Fibroblast of skin of right biceps (primary cell): ENCODE data around the gene NGEF.

ENCODE experiments used
- DNase-seq: peaks from one replicate; pipeline ENCODE4 v3.0.0-alpha.2; 2013

NGEF gene

GRCh38 chr2:232879618-232880494 is 133.2 kb downstream of the NGEF start:
- DNase-seq: no peak

- no peak for DNase-seq
These were observed 134.0 kb downstream of the NGEF start for GRCh38 chr2:232878855-232879617.

- no peak for DNase-seq
These were observed 135.0 kb downstream of the NGEF start for GRCh38 chr2:232877940-232878511.

GRCh38 chr2:232876978-232877441 is 136.0 kb downstream of the NGEF start:
- no peak for DNase-seq

- DNase-seq: no peak
These were observed 136.7 kb downstream of the NGEF start for GRCh38 chr2:232876161-232876977.

- no peak for DNase-seq
These were observed 137.6 kb downstream of the NGEF start for GRCh38 chr2:232875256-232876121.

- DNase-seq: no peak
These were observed 138.3 kb downstream of the NGEF start for GRCh38 chr2:232874677-232875223.

- DNase-seq: no peak
These were observed 139.0 kb downstream of the NGEF start for GRCh38 chr2:232873909-232874641.

GRCh38 chr2:232873292-232873908 is 139.7 kb downstream of the NGEF start:
- DNase-seq: no peak

- DNase-seq: no peak
These were observed 140.2 kb downstream of the NGEF start for GRCh38 chr2:232872826-232873225.

GRCh38 chr2:232871835-232872736 is 141.0 kb downstream of the NGEF start:
- no peak for DNase-seq

- no peak for DNase-seq
These were observed 141.6 kb downstream of the NGEF start for GRCh38 chr2:232871418-232871834.

GRCh38 chr2:232870766-232871371 is 142.2 kb downstream of the NGEF start:
- DNase-seq: no peak

- no peak for DNase-seq
These were observed 142.9 kb downstream of the NGEF start, which contains the start of gene SNORC for GRCh38 chr2:232870018-232870765. Gene SNORC (plus strand): TSS chr2:232870264. CDS start chr2:232870342, 78 bp downstream.

GRCh38 chr2:232869138-232870017 is 143.7 kb downstream of the NGEF start:
- no peak for DNase-seq

- DNase-seq: no peak
These were observed 147.0 kb downstream of the NGEF start for GRCh38 chr2:232866104-232866503.

GRCh38 chr2:232865165-232865564 is 147.9 kb downstream of the NGEF start:
- no peak for DNase-seq
